WI38 (cell line): ENCODE results near the gene PRKCZ.

Experiments used
- H3K4me3 ChIP-seq: 2 replicates; pipeline ENCODE4 v1.5.1; 2011; ENCODE audit warnings: low read depth, mild to moderate bottlenecking, control low read depth, low read length
- TF ChIP-seq, protein P1 (sequence below): IDR thresholded peaks from 2 replicates; pipeline ENCODE4 v1.5.1; 2012; ENCODE audit warnings: low read depth, mild to moderate bottlenecking, control low read depth, low read length

The PRKCZ gene

GRCh38 chr1:2074396-2074795 lies 24.2 kb downstream of the PRKCZ start:
- TF ChIP-seq, protein P1, sequence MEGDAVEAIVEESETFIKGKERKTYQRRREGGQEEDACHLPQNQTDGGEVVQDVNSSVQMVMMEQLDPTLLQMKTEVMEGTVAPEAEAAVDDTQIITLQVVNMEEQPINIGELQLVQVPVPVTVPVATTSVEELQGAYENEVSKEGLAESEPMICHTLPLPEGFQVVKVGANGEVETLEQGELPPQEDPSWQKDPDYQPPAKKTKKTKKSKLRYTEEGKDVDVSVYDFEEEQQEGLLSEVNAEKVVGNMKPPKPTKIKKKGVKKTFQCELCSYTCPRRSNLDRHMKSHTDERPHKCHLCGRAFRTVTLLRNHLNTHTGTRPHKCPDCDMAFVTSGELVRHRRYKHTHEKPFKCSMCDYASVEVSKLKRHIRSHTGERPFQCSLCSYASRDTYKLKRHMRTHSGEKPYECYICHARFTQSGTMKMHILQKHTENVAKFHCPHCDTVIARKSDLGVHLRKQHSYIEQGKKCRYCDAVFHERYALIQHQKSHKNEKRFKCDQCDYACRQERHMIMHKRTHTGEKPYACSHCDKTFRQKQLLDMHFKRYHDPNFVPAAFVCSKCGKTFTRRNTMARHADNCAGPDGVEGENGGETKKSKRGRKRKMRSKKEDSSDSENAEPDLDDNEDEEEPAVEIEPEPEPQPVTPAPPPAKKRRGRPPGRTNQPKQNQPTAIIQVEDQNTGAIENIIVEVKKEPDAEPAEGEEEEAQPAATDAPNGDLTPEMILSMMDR = no peak
- no peak overlapping the region for H3K4me3 ChIP-seq

DNA sequence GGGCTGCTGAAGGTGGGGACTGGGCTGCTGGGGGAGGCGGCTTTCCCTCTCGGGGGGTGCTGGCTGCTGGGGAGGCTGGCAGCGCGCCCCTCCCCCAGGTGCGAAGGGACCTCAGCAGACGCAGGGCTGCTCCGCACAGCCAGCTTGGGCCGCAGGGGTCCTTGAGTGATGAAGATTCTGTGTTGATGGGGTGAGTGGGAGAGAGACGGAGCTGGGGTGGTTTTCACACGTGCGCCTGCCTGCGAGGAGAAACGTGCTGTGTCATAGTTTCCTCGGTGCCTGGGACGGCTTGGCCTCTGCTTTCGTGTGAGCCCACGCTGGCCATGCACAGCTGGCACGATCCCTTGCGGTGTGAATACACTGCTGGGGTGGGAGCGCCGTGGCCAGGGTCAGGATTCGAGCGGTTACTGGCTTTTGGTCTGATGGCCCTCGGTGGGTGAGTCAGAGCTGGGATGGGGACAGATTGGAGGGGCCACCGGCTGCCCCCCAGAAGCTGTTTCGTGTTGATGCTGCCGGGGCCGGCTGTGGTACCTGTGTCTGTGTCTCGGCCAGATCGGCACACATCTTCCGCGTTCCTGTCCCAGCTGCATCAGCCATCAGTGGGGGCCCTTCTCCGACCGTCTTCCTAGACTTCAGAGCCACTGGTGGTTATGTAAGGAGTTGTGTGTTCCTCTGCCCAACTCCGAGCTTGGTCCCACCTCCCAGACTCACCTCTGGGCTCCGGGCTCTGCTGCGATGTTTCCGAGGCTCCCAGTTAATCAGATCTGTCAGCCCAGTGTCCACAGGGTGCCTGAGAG lies 24.9 kb downstream of the PRKCZ start:
- no peak overlapping the region for H3K4me3 ChIP-seq
- TF ChIP-seq, protein P1 = no peak

GRCh38 chr1:2076826-2077225 lies 26.6 kb downstream of the PRKCZ start:
- TF ChIP-seq, protein P1 = no peak
- no peak overlapping the region for H3K4me3 ChIP-seq

- no peak overlapping the region for H3K4me3 ChIP-seq
- TF ChIP-seq, protein P1 = no peak
These were observed 28.0 kb downstream of the PRKCZ start for GRCh38 chr1:2078170-2078569.

GRCh38 chr1:2079396-2080085 lies 29.3 kb downstream of the PRKCZ start:
- TF ChIP-seq, protein P1 = no peak

GRCh38 chr1:2080140-2080539 lies 29.9 kb downstream of the PRKCZ start:
- TF ChIP-seq, protein P1 = no peak

More at GRCh38 chr1:2079396-2080085, 29.3 kb downstream of the PRKCZ start:
- H3K4me3 ChIP-seq = no peak overlapping the region

DNA sequence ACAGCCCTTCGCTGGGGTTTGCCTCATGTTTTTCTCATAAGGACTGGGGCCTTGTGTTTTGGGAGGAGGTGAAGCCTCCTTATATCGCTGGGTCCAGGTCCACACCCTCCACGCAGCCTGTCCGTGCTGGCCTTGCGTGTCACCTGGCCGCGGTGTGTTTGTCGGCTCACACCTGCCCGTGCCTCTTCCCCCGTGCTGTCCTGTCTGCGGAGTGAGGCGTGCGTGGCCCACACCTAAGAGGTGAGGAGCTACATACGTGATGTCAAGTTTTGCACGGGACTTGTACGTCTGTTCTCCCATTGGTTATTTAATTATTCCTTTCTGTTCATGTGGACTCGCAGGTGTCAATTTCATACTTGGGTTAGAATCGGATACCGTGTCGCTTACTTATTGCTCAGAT lies 30.7 kb downstream of the PRKCZ start:
- H3K4me3 ChIP-seq = no peak overlapping the region
- TF ChIP-seq, protein P1 = no peak

More at GRCh38 chr1:2080140-2080539, 29.9 kb downstream of the PRKCZ start:
- H3K4me3 ChIP-seq = no peak overlapping the region
